DND-41 (cell line): ENCODE results near the gene FTL.

Source experiments
- ATAC-seq: fragments of 200-7000 bp; cut with Tn5 transposase; 3 replicates; pipeline ENCODE4 v1.9.1; 2021; ENCODE audit warnings: low read depth; ENCODE audit not compliant: insufficient read depth
- DNase-seq: peaks from one replicate; pipeline ENCODE4 v3.0.0-alpha.2; 2020
- H2AFZ ChIP-seq: 2 replicates; pipeline ENCODE4 v1.6.0; 2012; ENCODE audit warnings: low read depth, low read length
- H3K27ac ChIP-seq: 2 replicates; pipeline ENCODE4 v1.5.1; 2012; ENCODE audit warnings: low read length, inconsistent platforms
- H3K27me3 ChIP-seq: fragments of 200-600 bp; sonication (generic); 2 replicates; pipeline ENCODE4 v1.6.0; 2012; ENCODE audit warnings: low read length, mild to moderate bottlenecking, inconsistent platforms; ENCODE audit not compliant: insufficient read depth, poor library complexity
- H3K36me3 ChIP-seq: 2 replicates; pipeline ENCODE4 v1.5.1; 2012; ENCODE audit warnings: low read length, inconsistent platforms; ENCODE audit not compliant: insufficient read depth
- H3K4me1 ChIP-seq: 2 replicates; pipeline ENCODE4 v1.5.1; 2012; ENCODE audit warnings: mild to moderate bottlenecking, low read length; ENCODE audit not compliant: insufficient read depth
- H3K4me2 ChIP-seq: 2 replicates; pipeline ENCODE4 v1.6.0; 2012; ENCODE audit warnings: mild to moderate bottlenecking, moderate library complexity, low read length, inconsistent platforms; ENCODE audit not compliant: insufficient read depth
- H3K4me3 ChIP-seq, 2 experiments: fragments of 200-600 bp in 1 of 2; shearing (Covaris generic) in 1 of 2; 2 replicates each; pipeline ENCODE4 v1.5.1; 2012 to 2016; ENCODE audit warnings: inconsistent platforms in 2 of 2, low read length in 2 of 2, mild to moderate bottlenecking in 2 of 2, low read depth in 1 of 2, moderate library complexity in 1 of 2
- H3K79me2 ChIP-seq: 2 replicates; pipeline ENCODE4 v1.6.0; 2012; ENCODE audit warnings: low read length, inconsistent platforms; ENCODE audit not compliant: insufficient read depth
- H3K9ac ChIP-seq: 2 replicates; pipeline ENCODE4 v1.6.0; 2012; ENCODE audit warnings: low read depth, mild to moderate bottlenecking, inconsistent platforms, low read length, moderate library complexity
- H3K9me3 ChIP-seq: 2 replicates; pipeline ENCODE4 v1.5.1; 2012; ENCODE audit warnings: low read length, moderate library complexity, mild to moderate bottlenecking, inconsistent platforms; ENCODE audit not compliant: insufficient read depth, severe bottlenecking
- H4K20me1 ChIP-seq: 2 replicates; pipeline ENCODE4 v1.6.0; 2012; ENCODE audit warnings: low read length; ENCODE audit not compliant: insufficient read depth
- EZH2 ChIP-seq: IDR thresholded peaks from 3 replicates; pipeline ENCODE4 v1.6.1; 2012; ENCODE audit warnings: borderline replicate concordance, low read depth, mild to moderate bottlenecking, moderate library complexity, low read length, inconsistent platforms; ENCODE audit not compliant: severe bottlenecking
- TF ChIP-seq, protein P1 (sequence below): IDR thresholded peaks from 2 replicates; pipeline ENCODE4 v1.5.1; 2012; ENCODE audit warnings: borderline replicate concordance, low read length, moderate library complexity, mild to moderate bottlenecking; ENCODE audit not compliant: poor library complexity, severe bottlenecking; ENCODE audit errors: extremely low read depth

Gene FTL

DNA sequence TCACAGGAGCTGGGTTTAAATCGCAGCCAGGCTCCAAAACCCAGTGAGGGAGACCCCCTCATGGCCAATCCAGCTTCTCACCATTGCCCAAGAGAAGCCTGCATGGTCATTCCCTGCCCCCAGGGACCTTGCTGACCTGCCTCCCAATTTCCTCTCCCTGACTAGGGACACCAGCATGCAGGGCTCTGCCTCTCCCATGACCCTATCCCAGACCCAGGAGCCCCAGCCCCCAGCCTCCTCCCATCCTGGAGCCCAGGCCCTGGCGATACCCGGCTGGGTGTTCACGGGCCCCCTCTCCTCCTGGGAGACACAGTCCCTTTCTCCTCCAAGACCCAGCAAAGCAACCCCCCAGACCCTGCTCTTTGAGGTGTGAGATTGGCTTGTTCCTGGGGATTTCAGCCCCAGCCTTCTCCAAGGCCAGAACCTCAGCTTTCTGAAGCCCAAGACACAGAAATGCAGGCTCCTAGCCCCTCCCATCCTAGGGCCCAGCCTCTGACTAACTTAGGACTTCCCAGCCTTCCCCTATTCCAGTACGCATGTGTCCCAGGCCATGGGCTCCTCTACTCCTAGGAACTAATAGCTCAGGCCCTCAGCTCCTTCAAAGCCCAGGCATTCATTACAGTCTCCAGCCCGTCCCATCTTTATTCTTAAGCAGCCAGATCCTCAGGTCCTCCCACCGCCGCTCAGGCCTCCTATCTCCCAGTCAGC, 26.9 kb downstream of the FTL start:
- Histone ChIP-seq H3K79me2 (peaks cover 61% of the 10 kb centered on the region), H2AFZ (peak overlapping the region; percentile 93), H3K4me2 (peak overlapping the region; percentile 88), H3K4me3 (peak overlapping the region; percentile 95 to 98), H3K27me3 (no peaks in the 10 kb centered on the region), H3K9ac (peak overlapping the region; percentile 93), H3K4me1 (peaks cover 39% of the 10 kb centered on the region), H3K9me3 (no peaks in the 10 kb centered on the region), H3K27ac (peak overlapping the region; percentile 93), H3K36me3 (peaks cover 27% of the 10 kb centered on the region), H4K20me1 (peaks cover 14% of the 10 kb centered on the region)
- no peak for TF ChIP-seq EZH2
- TF ChIP-seq, protein P1, sequence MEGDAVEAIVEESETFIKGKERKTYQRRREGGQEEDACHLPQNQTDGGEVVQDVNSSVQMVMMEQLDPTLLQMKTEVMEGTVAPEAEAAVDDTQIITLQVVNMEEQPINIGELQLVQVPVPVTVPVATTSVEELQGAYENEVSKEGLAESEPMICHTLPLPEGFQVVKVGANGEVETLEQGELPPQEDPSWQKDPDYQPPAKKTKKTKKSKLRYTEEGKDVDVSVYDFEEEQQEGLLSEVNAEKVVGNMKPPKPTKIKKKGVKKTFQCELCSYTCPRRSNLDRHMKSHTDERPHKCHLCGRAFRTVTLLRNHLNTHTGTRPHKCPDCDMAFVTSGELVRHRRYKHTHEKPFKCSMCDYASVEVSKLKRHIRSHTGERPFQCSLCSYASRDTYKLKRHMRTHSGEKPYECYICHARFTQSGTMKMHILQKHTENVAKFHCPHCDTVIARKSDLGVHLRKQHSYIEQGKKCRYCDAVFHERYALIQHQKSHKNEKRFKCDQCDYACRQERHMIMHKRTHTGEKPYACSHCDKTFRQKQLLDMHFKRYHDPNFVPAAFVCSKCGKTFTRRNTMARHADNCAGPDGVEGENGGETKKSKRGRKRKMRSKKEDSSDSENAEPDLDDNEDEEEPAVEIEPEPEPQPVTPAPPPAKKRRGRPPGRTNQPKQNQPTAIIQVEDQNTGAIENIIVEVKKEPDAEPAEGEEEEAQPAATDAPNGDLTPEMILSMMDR = no peak
- ATAC-seq = no peak
- peak; percentile 30 for DNase-seq

DNA sequence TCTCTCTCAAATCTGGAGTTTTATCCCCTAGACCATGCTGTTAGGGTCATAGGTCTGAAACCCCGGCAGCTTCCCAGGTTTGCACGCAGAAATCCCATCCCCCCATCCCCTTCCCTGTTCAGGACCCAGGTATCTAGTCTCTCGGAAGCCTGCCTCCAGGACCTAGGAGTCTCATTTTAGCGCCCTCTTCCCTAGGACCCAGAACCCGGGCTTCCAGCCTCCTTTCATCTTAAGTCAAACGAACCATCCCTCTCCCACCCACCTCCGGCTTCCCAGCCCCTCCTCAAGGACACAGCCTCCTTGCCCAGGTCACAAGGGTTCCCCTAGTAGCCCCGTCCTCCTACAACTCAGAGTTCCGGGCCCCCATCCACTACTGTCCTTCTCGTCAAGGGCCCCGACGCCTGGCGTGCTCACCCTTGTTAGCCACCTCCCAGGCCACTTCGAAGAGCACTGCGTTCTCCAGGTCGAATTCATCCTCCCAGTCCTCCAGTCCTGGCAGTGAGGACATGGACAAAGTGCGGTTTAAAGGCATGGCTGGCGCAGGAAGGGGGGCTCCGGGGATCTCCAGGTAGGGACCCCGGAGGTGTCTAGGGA, 27.6 kb downstream of the FTL start:
- H4K20me1 ChIP-seq = peaks cover 18% of the 10 kb centered on the region
- DNase-seq = no peak
- peaks cover 67% of the 10 kb centered on the region for H3K79me2 ChIP-seq
- peak overlapping the region; percentile 93 for H3K9ac ChIP-seq
- peak; percentile 1; the same call in 1 of the 3 replicates for ATAC-seq
- peak overlapping the region; percentile 93 for H2AFZ ChIP-seq
- H3K9me3 ChIP-seq = no peaks in the 10 kb centered on the region
- H3K36me3 ChIP-seq = peaks cover 25% of the 10 kb centered on the region
- peaks cover 40% of the 10 kb centered on the region for H3K4me1 ChIP-seq
- peak overlapping the region; percentile 95 to 98 for H3K4me3 ChIP-seq
- H3K4me2 ChIP-seq = peak overlapping the region; percentile 88
- peak overlapping the region; percentile 93 for H3K27ac ChIP-seq
- TF ChIP-seq, protein P1 = no peak
- no peak for TF ChIP-seq EZH2
- H3K27me3 ChIP-seq = no peaks in the 10 kb centered on the region

DNA sequence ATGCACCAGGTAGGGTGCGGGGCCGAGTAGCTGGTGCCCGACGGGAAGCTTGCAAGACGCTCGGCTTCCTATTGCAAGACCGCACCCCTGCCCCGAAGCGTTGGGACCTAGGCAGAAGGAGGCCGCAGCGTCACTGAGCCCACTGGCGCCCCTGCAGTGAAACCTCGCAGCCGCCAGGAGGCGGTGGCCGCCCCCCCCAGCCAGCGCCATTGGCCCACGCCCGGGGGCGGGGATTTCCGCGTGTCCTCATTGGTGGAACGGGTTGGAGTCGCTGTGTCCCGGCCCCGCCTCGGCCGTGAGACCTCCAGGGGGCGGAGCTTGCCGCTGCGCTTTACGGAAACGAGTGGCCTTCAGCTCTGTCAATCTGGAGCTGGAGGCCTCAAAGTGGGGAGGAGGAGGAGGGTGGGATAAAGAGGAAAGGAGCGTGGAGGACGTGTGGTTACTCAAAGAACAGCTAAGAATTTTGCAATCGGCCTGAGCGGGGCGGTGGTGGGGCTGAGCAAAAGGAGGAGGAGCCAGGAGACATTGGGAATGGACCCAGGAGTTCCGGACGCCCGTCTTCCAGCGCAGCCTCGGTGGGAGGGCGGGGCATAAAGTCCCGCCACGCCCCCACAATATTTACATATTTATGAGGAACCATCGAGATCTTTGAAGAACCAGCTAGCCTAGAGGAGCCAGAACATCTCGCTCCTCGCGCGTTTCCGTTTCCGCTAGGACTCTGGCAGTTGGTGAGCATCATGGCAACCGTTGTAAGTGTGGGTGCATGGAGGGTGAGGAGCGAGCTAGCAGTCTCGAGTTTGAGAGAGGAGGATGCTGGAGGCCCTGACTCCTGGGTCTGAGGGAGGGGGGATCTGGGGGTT, 28.3 kb downstream of the FTL start, which contains the start of the genes GYS1 and RUVBL2:
Gene GYS1 (minus strand): TSS at position 135 of the 860 bp plus-strand sequence. CDS start 197 bp downstream, outside the sequence.
Gene RUVBL2 (plus strand): TSS at position 713 of the 860 bp plus-strand sequence. CDS start 25 bp downstream, at position 738.
- Histone ChIP-seq H3K27ac (peak within 1 kb of the TSS; percentile 99), H3K4me2 (peak within 1 kb of the TSS; percentile 88), H3K4me1 (peaks cover 45% of the 10 kb centered on the region), H3K36me3 (peaks cover 26% of the 10 kb centered on the region), H3K4me3 (peak within 1 kb of the TSS; percentile 95 to 98), H3K27me3 (no peaks in the 10 kb centered on the region), H3K79me2 (peaks cover 75% of the 10 kb centered on the region), H3K9me3 (no peaks in the 10 kb centered on the region), H2AFZ (peak within 1 kb of the TSS; percentile 93), H4K20me1 (peaks cover 25% of the 10 kb centered on the region), H3K9ac (peak within 1 kb of the TSS; percentile 93)
- TF ChIP-seq, protein P1 = peak; percentile 96
- TF ChIP-seq EZH2 = no peak
- ATAC-seq = peak; percentile 88
- DNase-seq = peak; percentile 99
